ENCODE measurements around the gene PAK1. TPM values are rescaled to one million over a fixed set of nuclear protein-coding genes. Genes with fewer than 3 reads are reported as not detected.

Gene PAK1
- total RNA-seq, 1 experiment from 2014 or later, result 26.1 TPM

DNA sequence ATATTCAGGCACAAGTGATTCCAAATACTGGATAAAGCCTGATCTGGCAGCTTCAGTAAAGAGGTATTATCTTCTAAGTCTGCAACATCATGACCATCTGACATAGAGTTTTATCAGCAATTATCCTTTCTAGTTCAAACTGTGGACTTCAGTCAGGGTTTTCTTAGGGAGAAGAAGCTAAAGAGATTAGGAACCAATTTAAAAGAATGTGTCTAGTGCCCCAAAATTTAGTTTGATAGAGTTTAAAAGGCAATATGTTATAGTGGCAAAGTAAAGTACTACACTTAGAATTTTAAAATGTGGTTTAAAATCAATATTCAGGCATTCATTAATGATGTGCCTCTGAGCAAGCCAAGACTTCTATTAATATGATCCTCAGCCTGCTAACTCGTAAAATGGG is 5.4 kb downstream of the PAK1 start:
- no peak overlapping the region for H2AFZ ChIP-seq (ENCODE audit: low read length)
- H3K79me2 ChIP-seq (ENCODE audit: low read length), result no peaks in the 10 kb centered on the region
- H3K9ac ChIP-seq (ENCODE audit: low read length), result no peak overlapping the region
- H3K4me2 ChIP-seq (ENCODE audit: low read length), result no peak overlapping the region
- no peak overlapping the region for H3K27ac ChIP-seq (ENCODE audit: low read length)
- DNase-seq (no peak), ATAC-seq (no peak)
- H3K4me3 ChIP-seq (ENCODE audit: low read length), result no peak overlapping the region
- H3K36me3 ChIP-seq (ENCODE audit: low read depth, low read length), result no peaks in the 10 kb centered on the region
- POLR2A ChIA-PET (ENCODE audit: unreplicated experiment), result no interaction called here
- intact Hi-C loops (cut with micrococcal nuclease), result loop anchor here (5.0 kb wide), 1 partner anchor 96 kb away; no protein-coding TSS in a partner anchor
- H3F3A ChIP-seq (ENCODE audit: low read length, unreplicated experiment), result no peaks in the 10 kb centered on the region
- CTCF ChIA-PET, result no interaction called here
- H3K27me3 ChIP-seq (ENCODE audit: low read length), result no peaks in the 10 kb centered on the region
- BruUV-seq (replicated peaks), result no TSS peak
- no peak for TF ChIP-seq EZH2 (IDR thresholded peaks at IDR 0.05; ENCODE audit: low read length, unreplicated experiment)
- TF ChIP-seq, protein P1, sequence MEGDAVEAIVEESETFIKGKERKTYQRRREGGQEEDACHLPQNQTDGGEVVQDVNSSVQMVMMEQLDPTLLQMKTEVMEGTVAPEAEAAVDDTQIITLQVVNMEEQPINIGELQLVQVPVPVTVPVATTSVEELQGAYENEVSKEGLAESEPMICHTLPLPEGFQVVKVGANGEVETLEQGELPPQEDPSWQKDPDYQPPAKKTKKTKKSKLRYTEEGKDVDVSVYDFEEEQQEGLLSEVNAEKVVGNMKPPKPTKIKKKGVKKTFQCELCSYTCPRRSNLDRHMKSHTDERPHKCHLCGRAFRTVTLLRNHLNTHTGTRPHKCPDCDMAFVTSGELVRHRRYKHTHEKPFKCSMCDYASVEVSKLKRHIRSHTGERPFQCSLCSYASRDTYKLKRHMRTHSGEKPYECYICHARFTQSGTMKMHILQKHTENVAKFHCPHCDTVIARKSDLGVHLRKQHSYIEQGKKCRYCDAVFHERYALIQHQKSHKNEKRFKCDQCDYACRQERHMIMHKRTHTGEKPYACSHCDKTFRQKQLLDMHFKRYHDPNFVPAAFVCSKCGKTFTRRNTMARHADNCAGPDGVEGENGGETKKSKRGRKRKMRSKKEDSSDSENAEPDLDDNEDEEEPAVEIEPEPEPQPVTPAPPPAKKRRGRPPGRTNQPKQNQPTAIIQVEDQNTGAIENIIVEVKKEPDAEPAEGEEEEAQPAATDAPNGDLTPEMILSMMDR (conservative IDR thresholded peaks at IDR 0.05; ENCODE audit: low read depth, low read length), result peak; percentile 24; the same call in 1 of the 2 replicates
- H4K20me1 ChIP-seq (ENCODE audit: low read length), result no peaks in the 10 kb centered on the region
- peaks cover 35% of the 10 kb centered on the region for H3K4me1 ChIP-seq (ENCODE audit: insufficient read depth, low read length)
- H3K9me3 ChIP-seq (ENCODE audit: low read length), result no peaks in the 10 kb centered on the region
- H3K9me2 ChIP-seq (replicated peaks; ENCODE audit: low read length), result no peaks in the 10 kb centered on the region

DNA sequence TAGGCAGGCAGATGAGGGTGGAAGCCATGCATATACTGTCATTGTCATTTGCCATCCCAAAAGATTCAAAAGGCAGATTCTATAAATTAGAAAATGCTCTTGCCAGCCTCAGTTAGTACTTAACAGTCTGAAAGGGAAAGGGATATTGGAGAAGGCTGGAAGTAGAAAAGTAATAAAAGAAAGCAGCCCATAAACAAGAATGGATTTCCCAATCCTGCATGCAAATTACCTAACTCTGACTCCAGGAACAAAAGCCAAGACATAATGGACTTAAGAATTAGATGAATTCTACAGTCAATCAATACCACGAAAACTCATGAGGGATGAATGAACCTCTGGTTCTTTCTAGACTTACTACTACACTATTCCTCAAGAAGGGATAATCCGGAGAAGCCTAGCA is 5.9 kb downstream of the PAK1 start:
- POLR2A ChIA-PET (ENCODE audit: unreplicated experiment), result no interaction called here
- Histone ChIP-seq H3K36me3 (ENCODE audit: low read depth, low read length) (no peaks in the 10 kb centered on the region), H3K4me1 (ENCODE audit: insufficient read depth, low read length) (peaks cover 34% of the 10 kb centered on the region), H4K20me1 (ENCODE audit: low read length) (no peaks in the 10 kb centered on the region), H3K27ac (ENCODE audit: low read length) (no peak overlapping the region), H3K9me3 (ENCODE audit: low read length) (no peaks in the 10 kb centered on the region), H3K79me2 (ENCODE audit: low read length) (no peaks in the 10 kb centered on the region), H3K9ac (ENCODE audit: low read length) (no peak overlapping the region), H3K9me2 (replicated peaks; ENCODE audit: low read length) (no peaks in the 10 kb centered on the region), H3K4me2 (ENCODE audit: low read length) (0 out of 2 replicates have a peak overlapping the region, but pooled peaks have one; percentile 4), H3K27me3 (ENCODE audit: low read length) (no peaks in the 10 kb centered on the region), H3F3A (ENCODE audit: low read length, unreplicated experiment) (no peaks in the 10 kb centered on the region), H3K4me3 (ENCODE audit: low read length) (no peak overlapping the region), H2AFZ (ENCODE audit: low read length) (no peak overlapping the region)
- BruUV-seq (replicated peaks), result no TSS peak
- CTCF ChIA-PET, result interaction anchor here (0.6 kb wide), 1 partner anchor 273 kb away, joined by 3 read pairs; no protein-coding TSS in a partner anchor
- no peak for TF ChIP-seq EZH2 (IDR thresholded peaks at IDR 0.05; ENCODE audit: low read length, unreplicated experiment)
- TF ChIP-seq, protein P1 (conservative IDR thresholded peaks at IDR 0.05; ENCODE audit: low read depth, low read length), result no peak
- TF ChIP-seq EZH2phosphoT487 (IDR thresholded peaks at IDR 0.05; ENCODE audit: borderline replicate concordance, low read length), result no peak
- ATAC-seq (no peak), DNase-seq (no peak)
- intact Hi-C loops (cut with micrococcal nuclease), result loop anchor here (2.0 to 5.0 kb wide), 2 partner anchors 47 to 96 kb away; no protein-coding TSS in a partner anchor

DNA sequence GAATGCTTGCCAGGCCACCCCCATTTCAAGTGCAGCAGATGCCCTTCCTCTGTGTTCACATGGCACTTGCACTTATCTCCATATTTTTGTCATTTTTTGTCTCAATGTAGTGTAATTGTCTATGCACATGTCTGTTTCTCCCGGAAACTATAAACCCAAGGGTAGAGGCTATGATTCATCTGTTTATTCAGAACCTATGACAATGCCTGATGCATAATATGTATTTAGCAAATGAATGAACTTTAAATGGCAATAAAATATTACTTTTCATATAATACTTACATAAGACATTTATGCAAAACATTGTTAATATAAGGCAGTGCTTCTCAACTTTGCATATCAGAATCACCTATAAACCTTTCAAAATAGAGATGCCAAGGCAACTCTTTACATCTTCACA is 6.7 kb downstream of the PAK1 start:
- peak overlapping the region; percentile 21 for H3K4me2 ChIP-seq (ENCODE audit: low read length)
- H3K9ac ChIP-seq (ENCODE audit: low read length), result no peak overlapping the region
- DNase-seq, result peak; percentile 88
- no peaks in the 10 kb centered on the region for H3K79me2 ChIP-seq (ENCODE audit: low read length)
- H4K20me1 ChIP-seq (ENCODE audit: low read length), result no peaks in the 10 kb centered on the region
- BruUV-seq (replicated peaks), result no TSS peak
- TF ChIP-seq, protein P1 (conservative IDR thresholded peaks at IDR 0.05; ENCODE audit: low read depth, low read length), result no peak
- TF ChIP-seq EZH2 (IDR thresholded peaks at IDR 0.05; ENCODE audit: low read length, unreplicated experiment) (no peak), EZH2phosphoT487 (IDR thresholded peaks at IDR 0.05; ENCODE audit: borderline replicate concordance, low read length) (no peak)
- no peaks in the 10 kb centered on the region for H3K9me3 ChIP-seq (ENCODE audit: low read length)
- ChIA-PET POLR2A (ENCODE audit: unreplicated experiment) (no interaction called here), CTCF (no interaction called here)
- no peak overlapping the region for H2AFZ ChIP-seq (ENCODE audit: low read length)
- no peak overlapping the region for H3K27ac ChIP-seq (ENCODE audit: low read length)
- peaks cover 26% of the 10 kb centered on the region for H3K4me1 ChIP-seq (ENCODE audit: insufficient read depth, low read length)
- intact Hi-C loops (cut with micrococcal nuclease), result loop anchor here (2.0 to 5.0 kb wide), 2 partner anchors 48 to 95 kb away; no protein-coding TSS in a partner anchor
- no peaks in the 10 kb centered on the region for H3K27me3 ChIP-seq (ENCODE audit: low read length)
- H3F3A ChIP-seq (ENCODE audit: low read length, unreplicated experiment), result no peaks in the 10 kb centered on the region
- no peaks in the 10 kb centered on the region for H3K36me3 ChIP-seq (ENCODE audit: low read depth, low read length)
- no peak overlapping the region for H3K4me3 ChIP-seq (ENCODE audit: low read length)
- H3K9me2 ChIP-seq (replicated peaks; ENCODE audit: low read length), result no peaks in the 10 kb centered on the region
- peak; percentile 96 for ATAC-seq
